GM12873 (cell line): ENCODE data around the gene ERC1.
A peak's percentile ranks its signal among the peaks of the same experiment; 100 is the strongest.

ENCODE experiments used
- TF ChIP-seq, protein P1 (sequence below): IDR thresholded peaks from 2 replicates; pipeline ENCODE4 v1.5.1; 2012; ENCODE audit warnings: low read depth, mild to moderate bottlenecking, moderate library complexity, low read length, control low read depth; ENCODE audit not compliant: insufficient read depth; ENCODE audit errors: missing control alignments

ERC1 gene

DNA sequence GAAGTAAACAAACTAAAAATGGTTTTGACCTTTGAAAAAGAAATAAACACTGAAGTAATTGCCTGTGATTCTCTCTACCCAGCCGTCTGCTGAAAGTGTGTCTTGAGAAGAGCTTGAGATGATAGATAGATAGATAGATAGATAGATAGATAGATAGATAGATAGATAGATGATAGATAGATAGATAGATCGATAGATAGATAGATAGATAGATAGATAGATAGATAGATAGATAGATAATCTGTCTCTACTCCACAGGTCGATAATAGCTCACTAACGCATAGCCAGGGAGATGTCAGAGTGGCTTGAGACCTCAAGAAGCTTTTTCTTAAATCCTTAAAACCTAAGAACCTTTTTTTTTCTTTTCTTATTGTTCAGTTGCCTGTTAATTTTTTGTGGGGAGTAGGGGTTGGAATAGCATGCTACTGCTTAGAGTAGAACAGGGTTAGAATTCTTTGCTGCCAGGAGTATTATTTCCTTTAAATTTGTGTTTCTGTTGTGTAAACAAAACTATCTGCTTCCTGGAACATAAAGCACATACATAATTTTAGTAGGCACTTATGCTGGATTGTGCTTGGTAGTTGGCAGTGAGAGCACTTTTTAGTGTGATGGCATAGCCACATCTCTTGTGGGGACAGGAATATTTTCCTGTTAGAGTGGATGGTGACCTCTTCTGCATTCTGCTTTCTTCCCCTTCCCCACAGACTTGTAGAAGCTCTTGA is 433.8 kb downstream of the ERC1 start:
- TF ChIP-seq, protein P1, sequence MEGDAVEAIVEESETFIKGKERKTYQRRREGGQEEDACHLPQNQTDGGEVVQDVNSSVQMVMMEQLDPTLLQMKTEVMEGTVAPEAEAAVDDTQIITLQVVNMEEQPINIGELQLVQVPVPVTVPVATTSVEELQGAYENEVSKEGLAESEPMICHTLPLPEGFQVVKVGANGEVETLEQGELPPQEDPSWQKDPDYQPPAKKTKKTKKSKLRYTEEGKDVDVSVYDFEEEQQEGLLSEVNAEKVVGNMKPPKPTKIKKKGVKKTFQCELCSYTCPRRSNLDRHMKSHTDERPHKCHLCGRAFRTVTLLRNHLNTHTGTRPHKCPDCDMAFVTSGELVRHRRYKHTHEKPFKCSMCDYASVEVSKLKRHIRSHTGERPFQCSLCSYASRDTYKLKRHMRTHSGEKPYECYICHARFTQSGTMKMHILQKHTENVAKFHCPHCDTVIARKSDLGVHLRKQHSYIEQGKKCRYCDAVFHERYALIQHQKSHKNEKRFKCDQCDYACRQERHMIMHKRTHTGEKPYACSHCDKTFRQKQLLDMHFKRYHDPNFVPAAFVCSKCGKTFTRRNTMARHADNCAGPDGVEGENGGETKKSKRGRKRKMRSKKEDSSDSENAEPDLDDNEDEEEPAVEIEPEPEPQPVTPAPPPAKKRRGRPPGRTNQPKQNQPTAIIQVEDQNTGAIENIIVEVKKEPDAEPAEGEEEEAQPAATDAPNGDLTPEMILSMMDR = no peak

DNA sequence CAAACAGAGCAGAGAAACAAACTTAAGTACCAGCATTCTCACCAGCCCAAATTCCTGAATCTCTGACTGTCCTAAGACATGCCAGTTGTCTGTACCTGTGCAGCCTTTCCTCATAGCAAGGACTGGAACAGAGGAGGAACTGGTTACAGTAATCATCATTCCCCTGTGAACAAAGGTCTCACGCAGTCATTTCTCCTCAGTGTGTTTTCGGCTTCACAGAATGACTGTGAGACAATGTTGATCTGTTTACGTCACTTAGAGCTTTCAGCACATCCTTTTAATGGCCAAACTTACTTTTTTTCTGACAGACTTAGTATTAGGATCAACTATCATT is 434.3 kb downstream of the ERC1 start:
- TF ChIP-seq, protein P1 = no peak

- TF ChIP-seq, protein P1 = no peak
These were observed 437.6 kb downstream of the ERC1 start for GRCh38 chr12:1428671-1429070.

DNA sequence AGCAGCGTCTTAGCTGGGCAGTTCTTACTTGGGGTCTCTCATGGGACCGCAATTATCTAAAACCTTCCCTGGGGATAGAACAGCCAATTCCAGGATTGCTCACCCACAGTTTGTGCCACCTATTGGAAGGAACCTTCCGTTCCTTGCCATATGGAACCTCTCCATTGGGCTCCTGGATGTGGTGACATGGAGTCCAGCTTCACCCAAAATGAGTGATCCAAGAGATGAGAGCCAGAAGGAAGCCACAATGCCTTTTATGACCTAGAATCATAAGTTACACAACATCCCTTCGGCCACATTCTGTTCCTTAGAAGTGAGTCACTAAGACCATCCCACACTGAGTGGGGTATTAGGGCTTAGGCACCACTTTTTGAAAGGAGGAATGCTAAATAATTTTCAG is 439.0 kb downstream of the ERC1 start:
- TF ChIP-seq, protein P1 = no peak

DNA sequence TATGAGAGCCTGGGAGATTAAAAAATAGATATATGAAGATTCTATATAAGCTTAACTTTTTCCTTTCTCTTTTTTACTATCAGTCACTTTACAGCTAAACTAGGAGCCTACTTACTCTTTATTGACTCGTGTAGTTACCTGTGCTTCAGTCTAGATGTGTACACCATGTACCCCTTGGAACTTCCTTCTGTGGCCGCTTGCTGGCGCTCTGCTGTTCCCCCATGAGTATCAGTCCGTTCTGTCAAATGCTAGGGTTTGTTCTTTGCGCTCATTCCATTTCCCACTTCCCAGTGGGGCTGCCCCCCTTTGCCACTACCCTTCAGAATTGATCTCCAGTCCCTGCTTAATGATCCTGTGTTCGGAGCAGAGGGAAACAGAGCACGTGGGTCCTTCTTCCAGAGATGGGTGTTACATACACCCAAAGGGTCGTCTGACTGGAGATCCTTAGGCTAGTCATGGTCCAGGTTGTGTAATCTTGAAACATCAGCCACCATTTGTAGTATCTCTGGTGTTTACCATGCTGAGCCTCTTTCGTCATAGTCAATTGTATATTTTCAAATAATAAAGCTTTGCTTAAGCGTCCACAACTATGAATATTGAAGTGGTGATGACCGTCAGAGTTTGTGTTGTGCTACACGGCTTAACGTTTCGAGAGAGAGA is 443.4 kb downstream of the ERC1 start:
- TF ChIP-seq, protein P1 = peak; percentile 10

GRCh38 chr12:1435044-1435443 is 444.0 kb downstream of the ERC1 start:
- TF ChIP-seq, protein P1 = no peak

DNA sequence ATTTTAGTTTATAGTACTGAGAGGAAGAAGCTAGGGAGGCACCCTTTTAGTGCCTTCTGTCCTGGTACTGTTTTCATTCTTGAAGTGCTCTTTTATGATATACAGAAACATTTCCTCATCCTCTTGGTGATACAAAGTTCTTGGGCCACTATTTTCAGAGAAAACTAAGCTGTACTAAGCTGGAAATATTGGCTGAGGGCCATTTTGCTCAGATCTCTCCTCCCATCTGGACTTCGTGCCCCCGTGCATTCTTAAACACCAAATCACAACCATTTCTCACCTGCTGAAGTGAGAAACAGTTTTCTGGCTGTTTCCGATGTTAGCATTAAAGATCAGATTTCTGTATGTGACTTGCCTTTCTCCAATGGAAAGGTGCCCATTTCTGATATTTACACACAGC is 444.4 kb downstream of the ERC1 start:
- TF ChIP-seq, protein P1 = no peak
